ENCODE data around the gene STX1B.

The STX1B gene

DNA sequence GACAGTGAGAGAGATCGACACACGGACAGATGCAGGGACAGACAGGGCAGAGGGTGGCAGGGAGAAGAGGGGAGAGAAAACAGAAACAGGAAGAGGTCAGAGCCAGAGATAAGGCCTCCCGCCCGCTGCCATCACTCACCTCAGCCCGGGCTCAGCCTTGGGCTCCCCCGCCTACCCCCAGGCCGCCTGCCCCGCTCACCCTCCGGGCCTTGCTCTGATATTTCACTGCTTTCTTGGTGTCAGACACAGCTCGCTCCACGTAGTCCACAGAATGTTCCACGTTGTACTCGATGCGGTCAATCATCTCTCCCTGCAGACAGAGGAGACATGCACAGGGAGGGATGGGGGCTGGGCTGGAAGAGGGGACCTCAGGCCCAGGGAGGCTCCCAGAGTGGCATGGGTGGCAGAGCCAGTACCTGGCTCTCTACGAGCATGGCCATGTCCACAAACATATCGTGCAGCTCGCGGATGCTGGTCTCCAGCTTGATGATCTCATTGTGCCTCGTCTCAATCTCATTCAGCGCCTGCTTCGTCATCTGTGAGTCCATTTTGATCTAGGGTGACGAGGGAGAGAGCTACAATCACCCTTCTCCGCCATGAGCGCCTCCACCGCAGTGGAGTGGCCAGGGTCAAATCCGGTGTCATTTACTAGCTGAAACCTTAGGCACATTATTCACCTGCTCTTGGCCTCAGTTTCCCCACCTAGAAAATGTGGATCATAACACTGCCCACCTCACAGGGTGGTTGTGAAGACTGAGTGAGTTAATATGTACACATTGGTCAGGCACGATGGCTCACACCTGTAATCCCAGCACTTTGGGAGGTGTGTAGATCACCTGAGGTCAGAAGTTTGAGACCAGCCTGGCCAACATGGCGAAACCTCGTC, 17.3 kb downstream of the STX1B start:
- no peak for DNase-seq

DNA sequence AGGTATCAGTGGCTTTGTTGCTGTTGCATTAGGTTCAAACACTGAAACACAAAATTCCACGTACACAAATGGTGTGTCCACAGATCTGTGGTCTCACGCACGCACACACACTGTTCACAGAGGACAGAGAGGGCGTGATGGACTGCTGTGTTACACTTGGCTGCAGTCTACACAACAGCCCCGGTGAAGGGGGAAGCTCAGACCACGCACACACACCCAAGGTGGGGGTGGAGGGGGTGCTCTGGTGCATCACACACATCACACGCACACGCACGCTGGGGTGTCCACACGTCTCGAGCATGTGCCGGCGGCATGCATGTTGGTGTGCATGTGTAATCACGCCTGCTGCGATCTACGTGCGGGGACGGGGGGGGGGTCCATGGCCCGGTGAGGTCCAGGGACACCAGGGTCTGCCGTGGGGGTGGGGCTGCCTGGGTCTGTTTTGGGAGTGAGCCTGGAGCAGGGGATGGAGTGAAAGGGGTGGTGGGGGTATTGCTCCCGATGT, 18.1 kb downstream of the STX1B start:
- no peak for DNase-seq

DNA sequence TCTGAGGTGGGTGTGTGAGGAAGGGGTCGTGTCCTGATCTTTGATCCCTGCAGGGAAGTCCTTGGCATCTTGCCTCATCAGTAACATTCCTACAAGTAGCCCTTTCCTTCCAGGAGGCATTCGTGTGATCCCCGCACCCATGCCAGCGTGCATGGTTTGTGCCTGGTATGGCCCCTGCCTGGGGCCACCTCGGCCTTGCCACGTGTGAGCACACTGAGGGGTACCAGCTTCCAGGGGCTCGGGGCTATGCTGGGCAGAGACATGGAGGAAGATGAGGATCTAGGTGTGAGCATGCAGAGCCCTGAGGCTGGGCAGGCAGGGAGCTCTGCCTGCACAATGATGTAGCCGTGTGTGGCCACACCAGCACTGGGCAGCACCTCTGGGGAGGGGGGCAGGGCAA, 19.4 kb downstream of the STX1B start:
- DNase-seq: no peak

DNA sequence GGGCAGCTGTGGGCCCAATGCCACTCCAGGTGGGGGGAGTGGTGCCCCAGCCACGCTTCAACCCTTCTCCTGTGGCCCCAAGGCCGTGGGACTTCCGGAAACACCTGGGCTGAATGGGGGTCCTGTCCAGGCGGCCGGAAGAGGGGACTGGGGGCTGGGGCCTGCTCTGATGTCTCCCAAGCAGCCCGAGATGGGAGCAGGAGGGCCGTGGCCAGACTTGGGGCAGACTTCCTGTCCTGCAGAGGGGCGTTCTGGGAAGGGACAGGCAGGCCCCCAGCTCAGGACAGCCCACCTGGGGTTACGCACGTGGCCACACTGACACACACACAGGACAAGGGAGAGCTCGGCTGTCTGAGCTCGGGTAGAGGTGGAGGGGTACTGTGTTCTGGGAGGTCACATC, 20.3 kb downstream of the STX1B start:
- DNase-seq: no peak

DNA sequence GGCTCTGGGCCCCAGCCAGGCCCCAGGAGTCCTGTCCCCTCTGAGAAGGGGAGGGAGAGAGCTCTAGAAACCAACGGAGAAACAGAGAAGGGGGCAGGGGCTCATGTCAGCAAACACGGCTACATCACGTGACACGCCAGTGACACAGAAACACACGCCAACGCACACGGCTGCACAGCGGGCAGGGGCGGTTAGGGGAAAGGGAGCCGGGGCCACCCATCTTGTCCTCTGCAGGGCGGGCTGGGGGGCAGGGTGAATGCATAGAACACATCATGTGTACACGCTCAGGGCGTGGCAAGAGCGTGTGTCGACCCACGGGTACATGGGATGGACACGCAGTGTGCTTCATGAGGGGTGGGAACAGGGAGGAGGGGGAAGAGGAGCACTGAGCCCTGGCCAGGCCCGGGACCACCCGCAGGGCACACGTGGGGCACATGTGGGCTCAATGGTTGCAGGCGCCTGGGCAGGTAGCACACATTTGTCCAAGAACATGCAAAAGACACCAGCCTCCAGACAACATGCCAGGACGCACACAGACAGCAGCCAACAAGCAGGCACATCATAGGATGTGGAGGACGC, 20.9 kb downstream of the STX1B start:
- no peak for DNase-seq

DNA sequence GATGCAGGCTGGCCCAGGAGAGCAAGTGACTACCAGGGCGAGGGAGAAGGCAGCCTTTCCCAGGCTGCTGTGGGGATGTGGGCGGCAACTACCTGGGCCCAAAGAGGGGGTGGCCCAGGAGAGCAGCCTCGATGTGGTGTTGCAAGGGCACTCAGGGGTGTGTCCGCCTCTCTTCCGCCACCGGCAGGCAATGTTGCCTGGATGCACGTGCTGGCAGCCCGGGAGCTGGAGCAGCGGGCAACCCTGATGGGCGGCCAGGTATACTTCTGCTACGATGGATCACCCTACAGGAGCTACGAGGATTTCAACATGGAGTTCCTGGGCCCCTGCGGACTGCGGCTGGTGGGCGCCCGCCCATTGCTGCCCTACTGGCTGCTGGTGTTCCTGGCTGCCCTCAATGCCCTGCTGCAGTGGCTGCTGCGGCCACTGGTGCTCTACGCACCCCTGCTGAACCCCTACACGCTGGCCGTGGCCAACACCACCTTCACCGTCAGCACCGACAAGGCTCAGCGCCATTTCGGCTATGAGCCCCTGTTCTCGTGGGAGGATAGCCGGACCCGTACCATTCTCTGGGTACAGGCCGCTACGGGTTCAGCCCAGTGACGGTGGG, 22.8 kb downstream of the STX1B start:
- no peak for DNase-seq

DNA sequence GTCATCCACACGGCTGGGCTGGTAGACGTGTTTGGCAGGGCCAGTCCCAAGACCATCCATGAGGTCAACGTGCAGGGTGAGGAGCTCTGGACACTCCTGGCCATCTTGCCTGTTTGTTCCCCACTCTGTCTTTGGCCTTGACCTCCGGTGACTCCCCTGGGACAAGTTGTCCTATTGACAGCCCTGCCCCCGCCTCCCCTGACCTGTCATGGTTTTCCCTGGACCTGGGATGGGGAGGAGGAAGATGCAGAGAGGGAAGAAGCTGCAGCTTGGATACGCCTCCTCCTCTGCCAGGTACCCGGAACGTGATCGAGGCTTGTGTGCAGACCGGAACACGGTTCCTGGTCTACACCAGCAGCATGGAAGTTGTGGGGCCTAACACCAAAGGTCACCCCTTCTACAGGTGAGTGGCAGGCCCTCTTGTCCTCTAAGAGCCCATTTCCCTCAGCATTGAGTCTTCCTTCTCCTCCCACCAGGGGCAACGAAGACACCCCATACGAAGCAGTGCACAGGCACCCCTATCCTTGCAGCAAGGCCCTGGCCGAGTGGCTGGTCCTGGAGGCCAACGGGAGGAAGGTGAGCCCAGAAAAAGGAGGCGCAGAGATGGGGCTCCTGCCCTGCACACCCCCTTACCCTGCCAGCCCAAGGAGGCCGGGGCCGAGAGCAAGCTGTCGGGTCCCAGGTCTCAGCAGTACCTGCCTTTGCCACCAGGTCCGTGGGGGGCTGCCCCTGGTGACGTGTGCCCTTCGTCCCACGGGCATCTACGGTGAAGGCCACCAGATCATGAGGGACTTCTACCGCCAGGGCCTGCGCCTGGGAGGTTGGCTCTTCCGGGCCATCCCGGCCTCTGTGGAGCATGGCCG, 24.1 kb downstream of the STX1B start:
- no peak for DNase-seq

DNA sequence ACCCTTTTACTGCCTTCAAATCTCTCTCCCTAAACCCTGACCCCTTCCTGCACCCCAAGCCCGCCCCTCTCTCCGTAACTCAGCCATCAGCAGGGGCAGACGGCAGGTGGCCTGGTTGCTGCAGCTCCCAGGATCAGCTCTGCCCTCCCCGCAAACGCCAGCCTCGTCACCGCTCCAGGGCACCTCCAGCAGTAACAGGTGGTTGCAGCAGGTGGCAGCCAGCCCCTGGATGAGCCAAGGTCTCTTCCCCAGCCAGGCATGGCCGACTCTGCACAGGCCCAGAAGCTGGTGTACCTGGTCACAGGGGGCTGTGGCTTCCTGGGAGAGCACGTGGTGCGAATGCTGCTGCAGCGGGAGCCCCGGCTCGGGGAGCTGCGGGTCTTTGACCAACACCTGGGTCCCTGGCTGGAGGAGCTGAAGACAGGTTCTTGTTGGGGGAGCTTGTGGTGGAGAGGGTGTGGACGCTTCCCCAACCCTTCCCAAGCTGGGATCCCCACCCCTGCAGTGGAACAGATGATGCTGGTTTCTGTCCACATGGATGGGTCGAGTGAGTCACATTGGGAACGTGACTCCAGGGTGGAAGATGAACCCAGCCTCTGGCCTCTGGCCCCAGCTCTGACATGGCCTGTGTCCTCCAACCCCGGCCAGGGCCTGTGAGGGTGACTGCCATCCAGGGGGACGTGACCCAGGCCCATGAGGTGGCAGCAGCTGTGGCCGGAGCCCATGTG, 24.9 kb downstream of the STX1B start:
- no peak for DNase-seq

DNA sequence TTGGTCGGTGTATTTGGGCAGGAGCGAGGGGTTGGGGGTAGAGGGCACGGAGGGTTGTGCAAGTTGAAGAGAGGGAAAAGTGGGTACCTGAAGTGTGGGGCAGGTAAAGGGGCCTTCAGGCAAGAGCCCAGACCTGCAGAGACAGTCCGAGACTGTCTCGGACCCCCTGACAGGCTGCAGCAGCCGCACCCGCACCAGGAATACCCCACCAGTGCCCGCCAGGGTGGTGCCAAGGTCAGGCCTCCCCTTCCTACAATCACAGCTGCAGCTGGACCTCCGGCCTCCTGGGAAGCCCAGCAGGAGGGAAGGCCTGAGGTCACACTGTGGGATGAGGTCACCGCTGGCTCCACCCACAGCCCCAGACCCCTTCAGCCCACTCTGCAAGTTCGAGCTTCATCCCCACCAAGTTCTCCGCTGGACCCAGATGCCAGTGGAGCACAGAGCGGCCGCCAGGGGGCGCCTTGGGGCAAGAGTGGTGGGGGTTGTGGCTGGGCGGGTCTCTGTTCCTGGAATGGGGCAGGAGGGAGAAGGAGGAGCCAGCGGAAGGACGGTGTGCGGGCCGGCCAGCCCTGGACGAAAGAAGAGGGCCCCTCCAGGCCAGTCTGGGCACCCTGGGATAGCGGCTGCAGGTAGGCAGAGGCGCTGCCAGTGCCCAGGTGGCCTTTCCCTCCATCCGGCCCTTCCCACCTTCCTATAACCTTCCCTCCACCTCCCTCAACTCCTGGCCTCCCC, 25.6 kb downstream of the STX1B start, which contains the start of gene HSD3B7:
HSD3B7 (plus strand) TSS at position 539 of the 732 bp plus-strand sequence. CDS start 452 bp downstream, outside the sequence.
- peak; percentile 93 for DNase-seq

DNA sequence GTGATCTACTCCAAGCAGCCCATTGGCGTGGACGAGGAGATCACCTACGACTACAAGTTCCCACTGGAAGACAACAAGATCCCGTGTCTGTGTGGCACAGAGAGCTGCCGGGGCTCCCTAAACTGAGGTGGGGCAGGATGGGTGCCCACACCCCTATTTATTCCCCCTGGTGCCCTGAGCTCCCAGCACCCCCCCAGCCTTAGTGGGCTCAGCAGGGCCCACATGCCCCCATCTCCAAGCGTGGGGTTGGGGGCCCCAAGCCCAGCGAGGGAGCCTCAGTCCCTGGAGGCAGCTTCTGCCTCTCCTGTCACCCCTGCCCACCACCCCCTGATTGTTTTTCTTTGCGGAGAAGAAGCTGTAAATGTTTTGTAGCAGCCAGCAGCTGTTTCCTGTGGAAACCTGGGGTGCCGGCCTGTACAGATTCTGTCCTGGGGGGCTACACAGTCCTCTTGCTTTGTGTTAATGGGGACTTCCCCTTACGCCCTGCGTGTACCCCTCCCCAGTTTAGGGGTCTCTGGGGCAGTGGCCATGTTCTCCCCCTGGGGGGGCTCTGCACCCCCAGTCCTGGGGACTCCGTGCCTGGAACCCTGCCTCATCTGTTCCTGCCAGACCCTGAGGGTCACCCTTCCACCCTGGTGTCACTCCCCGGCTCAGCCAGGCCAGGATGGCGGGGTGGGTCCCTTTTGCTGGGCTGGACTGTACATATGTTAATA, 26.4 kb downstream of the STX1B start:
- no peak for DNase-seq

DNA sequence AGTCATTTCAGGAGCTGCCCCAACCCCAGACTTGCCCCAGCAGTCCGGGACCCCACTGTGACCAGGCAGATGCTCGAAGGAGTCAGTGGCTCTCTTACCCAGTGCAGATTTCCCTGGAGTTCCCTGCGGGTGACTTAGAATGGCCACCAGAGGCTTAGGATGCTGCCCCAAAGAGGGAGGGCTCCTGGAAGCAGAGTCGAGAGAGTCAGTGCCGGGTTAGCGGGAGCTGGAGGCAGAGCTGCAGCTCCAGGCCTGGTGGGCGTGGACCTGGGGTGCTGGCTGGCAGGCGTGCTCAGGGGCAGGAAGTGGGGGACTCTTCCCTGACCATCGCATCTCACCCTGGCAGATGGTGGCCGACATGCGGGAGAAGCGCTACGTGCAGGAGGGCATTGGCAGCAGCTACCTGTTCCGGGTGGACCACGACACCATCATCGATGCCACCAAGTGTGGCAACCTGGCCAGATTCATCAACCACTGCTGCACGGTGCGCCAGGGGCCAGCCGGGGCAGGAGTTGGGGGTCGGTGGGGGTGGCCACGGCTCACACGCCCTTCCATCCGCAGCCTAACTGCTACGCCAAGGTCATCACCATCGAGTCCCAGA, 27.0 kb downstream of the STX1B start:
- no peak for DNase-seq

DNA sequence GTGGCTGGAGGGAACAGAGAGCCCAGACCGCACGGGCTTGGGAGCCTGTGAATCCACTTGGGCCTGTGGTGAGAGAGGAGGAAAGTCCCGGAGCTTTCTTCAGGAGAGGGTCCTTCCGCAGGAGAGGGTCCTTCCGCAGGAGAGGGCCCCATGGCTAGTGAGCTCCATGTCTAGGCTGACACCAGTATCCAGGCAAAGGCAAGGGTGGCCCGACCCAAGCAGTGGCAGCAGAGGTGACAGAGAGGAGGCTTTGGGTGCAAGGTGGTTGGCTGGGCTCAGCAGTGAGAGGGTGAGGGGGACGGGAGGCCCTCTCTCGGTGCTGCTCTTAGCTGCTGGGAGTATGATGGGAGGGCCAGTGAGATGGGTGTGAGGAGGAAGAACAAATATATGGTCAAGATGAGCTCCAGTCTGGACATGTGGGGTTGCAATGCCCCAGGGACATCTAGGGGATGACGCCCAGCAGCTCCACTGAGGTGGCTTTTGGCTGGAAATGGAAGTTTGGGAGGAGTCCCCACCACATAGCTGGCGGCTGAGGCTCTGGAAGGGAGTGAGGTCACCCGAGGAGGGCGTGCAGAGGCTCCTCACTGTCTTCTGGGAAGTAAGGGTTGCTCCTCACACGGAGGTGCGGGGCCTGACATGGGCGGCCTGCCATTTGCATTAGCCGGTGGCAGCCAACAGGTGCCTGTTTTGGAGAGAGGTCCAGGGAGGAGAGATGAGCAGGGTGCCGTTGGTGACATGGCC, 27.7 kb downstream of the STX1B start:
- DNase-seq: no peak

DNA sequence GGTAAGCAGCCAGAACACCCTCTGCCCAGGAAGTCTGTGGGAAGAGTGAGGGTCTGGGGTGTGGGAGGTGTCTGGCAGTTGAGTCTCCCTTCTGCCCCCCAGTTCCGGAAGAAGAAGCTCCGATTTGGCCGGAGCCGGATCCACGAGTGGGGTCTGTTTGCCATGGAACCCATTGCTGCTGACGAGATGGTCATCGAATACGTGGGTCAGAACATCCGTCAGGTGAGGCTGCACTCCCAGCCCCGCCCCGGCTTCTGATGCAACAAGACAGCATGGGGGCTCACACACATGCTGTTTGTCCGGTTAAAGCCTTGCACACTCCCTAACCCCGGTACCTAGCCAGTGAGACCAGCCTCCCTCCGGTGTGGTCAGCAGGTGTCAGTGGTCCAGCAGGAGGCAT, 29.5 kb downstream of the STX1B start:
- no peak for DNase-seq

DNA sequence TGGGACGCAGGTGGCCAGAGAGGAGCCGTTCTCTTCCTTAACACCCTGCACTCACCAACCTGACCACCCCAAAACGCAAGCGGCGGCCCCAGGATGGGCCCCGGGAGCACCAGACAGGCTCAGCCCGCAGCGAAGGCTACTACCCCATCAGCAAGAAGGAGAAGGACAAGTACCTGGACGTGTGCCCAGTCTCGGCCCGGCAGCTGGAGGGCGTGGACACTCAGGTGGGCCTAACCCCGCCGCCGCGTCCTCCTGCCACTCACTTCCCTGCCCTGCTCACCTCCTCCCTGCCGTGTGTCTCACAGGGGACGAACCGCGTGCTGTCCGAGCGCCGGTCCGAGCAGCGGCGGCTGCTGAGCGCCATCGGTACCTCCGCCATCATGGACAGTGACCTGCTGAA, 30.0 kb downstream of the STX1B start:
- DNase-seq: no peak

DNA sequence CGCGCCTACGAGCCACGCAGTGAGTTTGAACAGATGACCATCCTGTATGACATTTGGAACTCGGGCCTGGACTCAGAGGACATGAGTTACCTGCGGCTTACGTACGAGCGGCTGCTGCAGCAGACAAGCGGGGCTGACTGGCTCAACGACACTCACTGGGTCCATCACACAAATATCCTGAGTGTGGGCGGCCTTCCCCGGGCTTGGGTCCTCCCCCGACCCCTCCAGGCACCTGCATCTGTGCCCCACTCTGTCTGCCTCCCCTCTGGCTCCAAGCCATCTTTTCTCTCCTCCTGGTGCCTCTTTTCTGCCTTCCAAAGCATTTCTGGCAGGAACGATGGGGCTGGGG, 30.4 kb downstream of the STX1B start:
- no peak for DNase-seq

DNA sequence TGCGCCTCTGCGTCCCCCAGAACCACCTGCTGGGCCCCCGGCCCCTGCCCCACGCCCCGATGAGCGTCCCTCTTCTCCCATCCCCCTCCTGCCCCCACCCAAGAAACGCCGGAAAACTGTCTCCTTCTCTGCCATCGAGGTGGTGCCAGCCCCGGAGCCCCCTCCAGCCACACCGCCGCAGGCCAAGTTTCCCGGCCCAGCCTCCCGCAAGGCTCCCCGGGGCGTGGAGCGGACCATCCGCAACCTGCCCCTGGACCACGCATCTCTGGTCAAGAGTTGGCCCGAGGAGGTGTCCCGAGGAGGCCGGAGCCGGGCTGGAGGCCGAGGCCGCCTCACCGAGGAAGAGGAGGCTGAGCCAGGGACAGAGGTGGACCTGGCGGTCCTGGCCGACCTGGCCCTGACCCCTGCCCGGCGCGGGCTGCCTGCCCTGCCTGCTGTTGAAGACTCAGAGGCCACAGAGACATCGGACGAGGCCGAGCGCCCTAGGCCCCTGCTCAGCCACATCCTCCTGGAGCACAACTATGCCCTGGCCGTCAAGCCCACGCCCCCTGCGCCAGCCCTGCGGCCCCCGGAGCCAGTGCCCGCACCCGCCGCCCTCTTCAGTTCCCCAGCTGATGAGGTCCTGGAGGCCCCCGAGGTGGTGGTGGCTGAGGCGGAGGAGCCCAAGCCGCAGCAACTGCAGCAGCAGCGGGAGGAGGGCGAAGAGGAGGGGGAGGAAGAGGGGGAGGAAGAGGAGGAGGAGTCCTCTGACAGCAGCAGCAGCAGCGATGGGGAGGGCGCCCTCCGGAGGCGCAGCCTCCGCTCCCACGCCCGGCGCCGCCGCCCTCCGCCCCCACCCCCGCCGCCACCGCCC, 31.0 kb downstream of the STX1B start:
- DNase-seq: no peak

DNA sequence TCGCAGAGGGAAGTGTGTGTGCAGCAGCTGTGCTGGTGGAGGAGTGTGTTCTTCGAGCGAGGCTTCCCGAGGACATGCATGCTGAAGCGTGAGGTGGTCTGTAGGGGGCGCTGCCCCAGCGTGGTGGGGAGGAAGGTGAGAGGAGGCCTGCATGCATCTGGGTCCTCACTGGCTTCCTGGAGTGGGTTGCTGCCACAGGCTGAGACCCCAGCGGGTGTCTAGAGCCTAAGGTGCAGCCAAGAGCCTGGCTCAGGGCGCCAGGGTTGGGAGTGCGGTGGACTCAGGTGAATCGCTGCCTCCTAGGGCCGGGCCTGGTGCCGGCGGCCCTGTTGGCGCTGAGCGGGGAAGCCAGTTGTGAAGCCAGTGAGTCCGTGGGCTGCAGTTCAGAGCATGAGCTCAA, 32.9 kb downstream of the STX1B start:
- no peak for DNase-seq

DNA sequence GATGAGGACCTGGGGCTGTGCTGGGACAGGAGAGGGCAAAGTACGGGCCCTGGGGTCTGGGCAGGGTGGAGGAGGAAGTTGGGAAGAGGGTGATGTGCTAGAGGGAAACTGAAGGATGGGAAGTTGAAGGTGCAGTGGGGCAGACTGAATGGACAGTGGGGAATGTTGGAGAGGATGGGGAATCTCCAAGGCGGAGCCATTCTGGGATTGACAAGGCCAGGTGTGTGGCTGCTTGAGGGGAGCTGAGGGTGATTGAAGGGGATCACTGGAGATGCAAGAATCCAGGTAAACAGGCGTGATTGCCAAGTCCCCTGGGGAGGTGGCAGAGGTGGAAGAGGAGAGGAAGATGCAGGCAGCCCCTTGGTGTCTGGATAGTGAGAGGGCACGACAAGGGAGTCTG, 34.0 kb downstream of the STX1B start:
- no peak for DNase-seq

DNA sequence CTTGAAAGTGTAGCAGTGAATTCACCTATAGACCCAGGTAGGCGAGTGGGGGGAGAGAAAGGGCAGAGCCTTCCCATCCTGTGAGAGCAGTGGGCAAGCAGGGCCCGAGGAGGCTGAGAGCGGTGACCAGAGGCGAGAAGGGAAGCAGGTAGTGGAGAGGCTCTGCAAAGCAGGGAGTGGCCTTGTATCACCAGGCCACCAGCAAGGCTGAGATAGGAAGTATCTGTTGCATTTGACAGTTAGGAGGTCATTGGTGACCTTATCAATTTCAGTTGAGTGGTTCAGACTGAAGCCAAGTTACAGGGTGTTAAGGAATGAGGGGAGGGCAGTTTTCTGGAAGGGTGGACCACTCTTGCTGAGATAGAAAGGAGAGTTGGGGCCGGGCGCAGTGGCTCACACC, 36.1 kb downstream of the STX1B start:
- DNase-seq: no peak

Measured in activated CD8-positive, alpha-beta memory T cell treated with anti-CD3 and anti-CD28 coated beads for 24 hours (primary cell).